ENCODE measurements around the gene STAG1. TPM values are rescaled to one million over a fixed set of nuclear protein-coding genes. Genes with fewer than 3 reads are reported as not detected.
"Not testable (repeated sequence)": the region's sequence is repeated elsewhere in the genome, so short reads cannot be mapped to it uniquely, and the experiment has no call there.

The STAG1 gene
- total RNA-seq, 1 experiment from 2014 or later = 17.9 TPM

DNA sequence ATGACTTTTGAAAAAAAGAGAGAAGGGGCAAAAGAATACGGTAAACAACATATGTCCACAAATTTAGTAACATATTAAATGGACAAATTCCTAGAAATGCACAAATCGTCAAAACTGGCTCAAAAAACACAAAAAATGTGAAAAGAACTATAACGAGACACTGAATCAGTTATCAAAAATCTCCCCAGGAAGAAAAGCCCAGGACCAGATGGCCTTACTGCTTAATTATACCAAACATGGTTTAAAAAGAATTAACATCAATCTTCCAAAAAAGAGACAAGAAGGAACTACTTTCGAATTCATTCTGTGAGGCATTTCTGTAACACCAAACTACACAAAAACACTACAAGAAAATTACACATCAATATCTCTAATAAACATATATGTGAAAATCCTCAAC, 117.4 kb downstream of the STAG1 start:
- in situ Hi-C loops (cut with HindIII; ENCODE audit: low pct_unique_long_range_greater_than_20kb, low sequenced_read_pairs) = no loop called here
- DNase-seq (ENCODE audit: low read depth, low spot score) = no peak

- DNase-seq (ENCODE audit: low read depth, low spot score) = no peak
- in situ Hi-C loops (cut with HindIII; ENCODE audit: low pct_unique_long_range_greater_than_20kb, low sequenced_read_pairs) = no loop called here
Observed at GRCh38 chr3:136632625-136633081, 119.5 kb downstream of the STAG1 start.

DNA sequence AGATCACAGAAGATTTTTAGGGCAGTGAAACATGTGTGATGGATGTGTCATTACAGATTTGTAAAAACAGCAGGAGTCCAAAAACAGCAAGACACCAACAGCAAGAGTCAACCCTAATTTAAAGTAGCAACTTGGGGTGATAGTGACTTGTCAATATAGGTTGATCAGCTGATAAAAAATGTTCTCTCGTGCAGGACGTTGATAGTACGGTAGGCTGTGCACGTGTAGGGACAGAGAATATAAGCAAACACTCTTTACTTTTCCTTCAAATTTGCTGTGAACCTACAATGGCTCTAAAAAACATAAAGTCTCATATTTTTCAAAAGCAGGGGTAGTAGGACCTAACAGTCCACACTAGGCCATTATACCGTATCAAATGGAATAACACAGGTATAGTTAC, 120.8 kb downstream of the STAG1 start:
- no peak for DNase-seq (ENCODE audit: low read depth, low spot score)
- in situ Hi-C loops (cut with HindIII; ENCODE audit: low pct_unique_long_range_greater_than_20kb, low sequenced_read_pairs) = no loop called here

DNA sequence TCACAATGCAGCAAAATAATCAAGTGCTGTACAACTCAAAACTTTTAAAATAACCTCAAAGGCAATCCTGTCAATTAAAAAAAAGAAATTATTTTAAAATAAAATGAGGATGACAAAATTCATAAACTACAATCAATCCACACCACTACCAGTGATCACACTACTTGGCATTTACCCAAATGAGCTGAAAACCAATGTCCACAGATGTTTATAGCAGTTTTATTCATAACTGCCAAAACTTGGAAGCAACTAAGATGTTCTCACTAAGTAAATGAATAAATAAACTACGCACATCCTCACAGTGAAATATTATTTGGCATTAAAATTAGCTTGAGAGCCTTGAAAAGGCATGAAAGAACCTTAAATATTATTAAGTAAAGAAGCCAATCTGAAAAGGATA, 121.3 kb downstream of the STAG1 start:
- no peak for DNase-seq (ENCODE audit: low read depth, low spot score)
- in situ Hi-C loops (cut with HindIII; ENCODE audit: low pct_unique_long_range_greater_than_20kb, low sequenced_read_pairs) = no loop called here

- in situ Hi-C loops (cut with HindIII; ENCODE audit: low pct_unique_long_range_greater_than_20kb, low sequenced_read_pairs) = no loop called here
- no peak for DNase-seq (ENCODE audit: low read depth, low spot score)
Observed at GRCh38 chr3:136626493-136626892, 125.7 kb downstream of the STAG1 start.

- in situ Hi-C loops (cut with HindIII; ENCODE audit: low pct_unique_long_range_greater_than_20kb, low sequenced_read_pairs) = no loop called here
- no peak for DNase-seq (ENCODE audit: low read depth, low spot score)
Observed at GRCh38 chr3:136624894-136625815, 127.0 kb downstream of the STAG1 start.

DNA sequence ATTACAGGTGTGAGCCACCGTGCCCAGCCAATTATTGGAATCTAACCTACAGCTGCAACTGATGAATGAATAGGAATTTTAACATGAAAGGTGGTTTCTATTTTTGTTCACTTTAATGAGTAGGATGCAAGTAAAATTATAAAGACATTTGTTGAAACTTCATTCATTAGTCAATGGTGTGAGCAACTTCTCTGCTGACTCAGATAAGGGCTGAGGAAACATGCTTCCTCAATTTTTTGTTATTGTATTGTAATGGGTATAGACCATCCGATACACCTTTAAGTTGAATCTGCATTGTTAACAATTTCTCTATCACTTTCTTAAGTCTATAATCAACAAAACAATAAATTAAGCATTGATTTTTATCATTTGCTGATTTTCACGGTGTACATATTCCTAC, 127.8 kb downstream of the STAG1 start:
- no peak for DNase-seq (ENCODE audit: low read depth, low spot score)
- in situ Hi-C loops (cut with HindIII; ENCODE audit: low pct_unique_long_range_greater_than_20kb, low sequenced_read_pairs) = no loop called here

DNA sequence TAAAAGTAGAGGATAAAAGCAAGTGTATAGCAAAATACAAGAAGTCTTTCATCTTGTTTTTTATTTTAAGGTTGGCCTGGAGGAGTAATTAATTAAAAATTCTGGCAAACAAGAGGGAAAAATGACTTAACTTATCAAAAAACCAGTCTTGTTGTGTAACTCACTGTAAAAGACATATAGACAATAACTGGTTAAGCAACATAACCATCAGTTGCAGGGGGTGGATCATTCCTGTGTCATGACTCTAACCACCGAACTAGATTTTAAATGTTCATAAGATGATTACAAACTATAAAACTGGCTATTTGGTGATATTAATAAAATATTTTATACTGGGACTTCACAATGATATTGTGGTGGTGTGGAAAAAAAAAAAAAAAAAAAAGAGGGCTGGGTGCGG, 130.6 kb downstream of the STAG1 start:
- no peak for DNase-seq (ENCODE audit: low read depth, low spot score)
- in situ Hi-C loops (cut with HindIII; ENCODE audit: low pct_unique_long_range_greater_than_20kb, low sequenced_read_pairs) = no loop called here

- DNase-seq (ENCODE audit: low read depth, low spot score) = no peak
- in situ Hi-C loops (cut with HindIII; ENCODE audit: low pct_unique_long_range_greater_than_20kb, low sequenced_read_pairs) = no loop called here
Observed at GRCh38 chr3:136620436-136620835, 131.7 kb downstream of the STAG1 start.

DNA sequence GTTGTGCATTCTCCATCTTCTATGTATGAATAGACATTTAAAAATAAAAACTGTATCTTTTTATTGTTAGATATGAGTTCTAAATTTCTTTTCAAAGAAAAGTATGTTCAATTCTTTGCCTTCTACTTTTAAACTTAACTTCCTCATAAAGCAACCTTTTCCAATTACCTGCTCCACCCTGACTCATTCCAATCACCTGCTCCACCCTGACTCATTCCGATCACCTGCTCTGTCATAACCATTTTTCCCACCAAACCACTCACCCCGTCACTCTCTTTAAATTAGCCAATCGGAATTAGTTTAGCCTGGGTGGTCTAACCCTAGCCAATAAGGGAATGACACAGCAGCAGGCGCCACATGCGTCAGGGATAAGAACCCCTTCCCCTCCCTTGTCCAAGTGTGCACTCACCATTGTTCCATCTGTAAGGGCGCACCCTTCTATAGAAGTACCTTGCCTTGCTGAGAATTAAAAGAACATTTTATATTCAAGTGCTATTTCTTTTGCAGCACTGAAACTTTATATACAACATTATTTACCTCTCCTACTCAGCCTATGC, 134.1 kb downstream of the STAG1 start:
- in situ Hi-C loops (cut with HindIII; ENCODE audit: low pct_unique_long_range_greater_than_20kb, low sequenced_read_pairs); DNase-seq (ENCODE audit: low read depth, low spot score): not testable (repeated sequence)

DNA sequence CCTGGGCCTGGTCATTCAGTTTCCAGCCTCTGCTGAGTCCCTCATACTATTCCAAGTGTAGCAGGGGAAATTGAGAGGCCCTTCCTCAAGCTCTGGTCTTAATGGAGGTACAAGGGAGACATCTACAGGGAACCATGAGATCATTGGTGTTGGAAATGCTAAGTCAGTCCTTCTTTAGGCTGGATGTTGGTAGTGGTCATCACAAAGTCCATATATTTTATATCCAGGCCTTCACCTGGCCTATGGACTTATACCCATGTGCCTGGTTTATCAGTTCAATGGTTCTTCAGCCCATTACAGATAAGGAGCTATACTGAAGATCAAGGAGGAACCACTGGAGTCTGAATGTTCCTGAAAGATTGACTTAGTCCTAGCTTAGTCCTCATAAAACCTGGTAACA, 135.0 kb downstream of the STAG1 start:
- peak; percentile 47 for DNase-seq (ENCODE audit: low read depth, low spot score)
- in situ Hi-C loops (cut with HindIII; ENCODE audit: low pct_unique_long_range_greater_than_20kb, low sequenced_read_pairs) = no loop called here

GRCh38 chr3:136612512-136612911, 139.7 kb downstream of the STAG1 start:
- no peak for DNase-seq (ENCODE audit: low read depth, low spot score)
- in situ Hi-C loops (cut with HindIII; ENCODE audit: low pct_unique_long_range_greater_than_20kb, low sequenced_read_pairs) = no loop called here

- in situ Hi-C loops (cut with HindIII; ENCODE audit: low pct_unique_long_range_greater_than_20kb, low sequenced_read_pairs) = no loop called here
- DNase-seq (ENCODE audit: low read depth, low spot score) = no peak
Observed at GRCh38 chr3:136606990-136607389, 145.2 kb downstream of the STAG1 start.

- in situ Hi-C loops (cut with HindIII; ENCODE audit: low pct_unique_long_range_greater_than_20kb, low sequenced_read_pairs); DNase-seq (ENCODE audit: low read depth, low spot score): not testable (repeated sequence)
Observed at GRCh38 chr3:136606216-136606615, 146.0 kb downstream of the STAG1 start.

GRCh38 chr3:136604961-136605360, 147.2 kb downstream of the STAG1 start:
- no peak for DNase-seq (ENCODE audit: low read depth, low spot score)
- in situ Hi-C loops (cut with HindIII; ENCODE audit: low pct_unique_long_range_greater_than_20kb, low sequenced_read_pairs) = no loop called here

DNA sequence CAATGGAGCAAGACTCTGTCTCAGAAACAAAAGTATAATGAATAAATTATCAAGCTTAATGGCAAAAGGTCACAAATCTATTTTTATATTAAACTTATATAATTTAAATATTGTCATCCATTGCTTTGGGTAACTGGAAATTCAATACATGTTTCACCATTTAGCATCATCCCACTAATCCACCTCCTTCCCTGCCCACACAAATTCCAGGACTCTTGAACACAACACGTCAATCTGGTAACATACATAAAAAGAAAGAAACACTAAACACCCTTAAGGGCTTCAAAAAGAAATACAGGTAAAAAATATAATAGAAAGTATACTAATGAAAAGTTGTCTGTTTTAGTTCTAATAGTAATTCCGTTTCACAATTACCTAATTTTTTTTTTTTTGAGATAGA, 149.4 kb downstream of the STAG1 start:
- in situ Hi-C loops (cut with HindIII; ENCODE audit: low pct_unique_long_range_greater_than_20kb, low sequenced_read_pairs) = no loop called here
- DNase-seq (ENCODE audit: low read depth, low spot score) = no peak

GRCh38 chr3:136595913-136596697, 156.1 kb downstream of the STAG1 start:
- in situ Hi-C loops (cut with HindIII; ENCODE audit: low pct_unique_long_range_greater_than_20kb, low sequenced_read_pairs) = no loop called here
- DNase-seq (ENCODE audit: low read depth, low spot score) = no peak

DNA sequence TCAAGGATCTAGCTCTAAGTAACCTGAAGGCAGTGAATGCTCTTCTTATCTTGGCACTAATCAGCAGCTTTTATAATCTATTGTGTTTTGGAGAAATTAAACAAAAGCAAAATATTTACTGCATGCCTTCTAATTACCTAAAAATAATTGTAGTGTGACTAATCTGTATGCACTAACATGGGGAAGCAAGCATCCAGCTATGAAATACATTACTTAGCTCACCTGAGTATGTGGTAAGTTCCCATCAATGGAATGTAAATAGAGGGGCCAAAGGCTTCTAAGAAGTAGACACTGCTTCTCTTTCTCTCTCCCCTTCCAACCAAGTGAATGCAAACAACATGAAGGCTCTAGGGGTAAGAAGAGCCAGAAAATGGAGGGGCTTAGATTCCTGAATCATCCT, 165.6 kb downstream of the STAG1 start:
- DNase-seq (ENCODE audit: low read depth, low spot score) = no peak
- in situ Hi-C loops (cut with HindIII; ENCODE audit: low pct_unique_long_range_greater_than_20kb, low sequenced_read_pairs) = no loop called here

Data from SK-MEL-5 (cell line).